ENCODE results near the gene CDC14C. TPM values are rescaled to one million over a fixed set of nuclear protein-coding genes. Genes with fewer than 3 reads are reported as not detected.

Gene CDC14C
- polyA plus RNA-seq, 1 donor (not counting 4 experiments of a cell fraction or from before 2014, with no cell fraction given) = not detected

DNA sequence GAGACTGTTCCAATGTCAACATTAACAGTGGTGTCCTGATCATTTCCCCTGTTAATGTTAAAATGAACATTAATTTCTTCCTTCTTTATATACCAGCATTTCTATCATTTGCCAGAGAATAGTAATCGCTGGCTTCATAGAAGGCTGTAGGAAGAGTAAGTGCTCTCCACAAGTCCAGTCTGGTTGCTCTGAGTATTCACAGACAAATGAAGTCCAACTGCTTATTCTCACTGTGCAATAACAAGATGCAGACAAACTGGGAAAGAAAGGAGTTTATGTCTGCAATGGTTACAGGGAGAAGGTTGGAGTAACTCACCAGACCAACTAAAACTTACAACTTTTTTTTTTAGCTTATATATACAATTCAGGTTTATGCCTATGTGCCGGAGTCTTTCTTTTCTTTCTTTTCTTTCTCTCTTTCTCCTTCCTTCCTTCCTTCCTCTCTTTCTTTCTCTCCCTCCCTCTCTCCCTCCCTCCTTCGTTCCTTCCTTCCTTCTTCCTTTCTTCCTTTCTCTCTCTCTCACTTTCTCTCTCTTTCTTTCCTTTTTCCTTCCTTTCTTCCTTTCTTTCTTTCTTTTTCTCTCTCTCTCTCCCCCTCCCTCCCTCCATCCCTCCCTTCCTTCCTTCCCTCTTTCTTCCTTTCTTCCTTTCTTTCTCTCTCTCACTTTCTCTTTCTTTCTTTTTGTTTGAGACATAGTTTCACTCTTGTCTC is 19.1 kb downstream of the CDC14C start:
- no peak for TF ChIP-seq EZH2 (IDR thresholded peaks at IDR 0.05; ENCODE audit: low read length)
- TF ChIP-seq, protein P1, sequence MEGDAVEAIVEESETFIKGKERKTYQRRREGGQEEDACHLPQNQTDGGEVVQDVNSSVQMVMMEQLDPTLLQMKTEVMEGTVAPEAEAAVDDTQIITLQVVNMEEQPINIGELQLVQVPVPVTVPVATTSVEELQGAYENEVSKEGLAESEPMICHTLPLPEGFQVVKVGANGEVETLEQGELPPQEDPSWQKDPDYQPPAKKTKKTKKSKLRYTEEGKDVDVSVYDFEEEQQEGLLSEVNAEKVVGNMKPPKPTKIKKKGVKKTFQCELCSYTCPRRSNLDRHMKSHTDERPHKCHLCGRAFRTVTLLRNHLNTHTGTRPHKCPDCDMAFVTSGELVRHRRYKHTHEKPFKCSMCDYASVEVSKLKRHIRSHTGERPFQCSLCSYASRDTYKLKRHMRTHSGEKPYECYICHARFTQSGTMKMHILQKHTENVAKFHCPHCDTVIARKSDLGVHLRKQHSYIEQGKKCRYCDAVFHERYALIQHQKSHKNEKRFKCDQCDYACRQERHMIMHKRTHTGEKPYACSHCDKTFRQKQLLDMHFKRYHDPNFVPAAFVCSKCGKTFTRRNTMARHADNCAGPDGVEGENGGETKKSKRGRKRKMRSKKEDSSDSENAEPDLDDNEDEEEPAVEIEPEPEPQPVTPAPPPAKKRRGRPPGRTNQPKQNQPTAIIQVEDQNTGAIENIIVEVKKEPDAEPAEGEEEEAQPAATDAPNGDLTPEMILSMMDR (optimal IDR thresholded peaks at IDR 0.05 in 1 of 3, IDR thresholded peaks at IDR 0.05 in 1 of 3, conservative IDR thresholded peaks at IDR 0.05 in 1 of 3; ENCODE audit: extremely low read depth in 1 of 3, insufficient read depth in 2 of 3, low read length in 3 of 3) = no peak
- no peaks in the 10 kb centered on the region for H3K9me1 ChIP-seq (ENCODE audit: control insufficient read depth, extremely low read depth, insufficient read depth, low read length)
- H3K27ac ChIP-seq (ENCODE audit: control insufficient read depth, insufficient read depth, low read length) = no peak overlapping the region
- H3K27me3 ChIP-seq (ENCODE audit: control insufficient read depth, extremely low read depth, insufficient read depth, low read length) = no peaks in the 10 kb centered on the region
- no peaks in the 10 kb centered on the region for H3K79me2 ChIP-seq (ENCODE audit: control insufficient read depth, insufficient read depth, low read length)
- no peaks in the 10 kb centered on the region for H4K20me1 ChIP-seq (ENCODE audit: control insufficient read depth, extremely low read depth, insufficient read depth, low read length)
- FAIRE-seq (no peak), DNase-seq (ENCODE audit: low read depth, low spot score) (no peak)
- H3K9ac ChIP-seq (ENCODE audit: control insufficient read depth, extremely low read depth, insufficient read depth, low read length) = no peak overlapping the region
- no peaks in the 10 kb centered on the region for H3K4me1 ChIP-seq (ENCODE audit: control insufficient read depth, extremely low read depth, insufficient read depth, low read length)
- no peaks in the 10 kb centered on the region for H3K36me3 ChIP-seq (ENCODE audit: control insufficient read depth in 2 of 2, extremely low read depth in 1 of 2, insufficient read depth in 2 of 2, low read length in 2 of 2)
- no peak overlapping the region for H3K4me2 ChIP-seq (ENCODE audit: control insufficient read depth, extremely low read depth, insufficient read depth, low read depth, low read length)
- no peaks in the 10 kb centered on the region for H3K9me3 ChIP-seq (ENCODE audit: control insufficient read depth, low read depth, low read length)
- dilution Hi-C loops (cut with MboI; ENCODE audit: extremely low pct_ligation_motif_present, low sequenced_read_pairs) = no loop called here
- H3K4me3 ChIP-seq (ENCODE audit: control insufficient read depth in 2 of 3, extremely low read depth in 1 of 3, insufficient read depth in 2 of 3, low read depth in 1 of 3, low read length in 3 of 3) = no peak overlapping the region
- H2AFZ ChIP-seq (ENCODE audit: control insufficient read depth, low read length) = no peak overlapping the region

DNA sequence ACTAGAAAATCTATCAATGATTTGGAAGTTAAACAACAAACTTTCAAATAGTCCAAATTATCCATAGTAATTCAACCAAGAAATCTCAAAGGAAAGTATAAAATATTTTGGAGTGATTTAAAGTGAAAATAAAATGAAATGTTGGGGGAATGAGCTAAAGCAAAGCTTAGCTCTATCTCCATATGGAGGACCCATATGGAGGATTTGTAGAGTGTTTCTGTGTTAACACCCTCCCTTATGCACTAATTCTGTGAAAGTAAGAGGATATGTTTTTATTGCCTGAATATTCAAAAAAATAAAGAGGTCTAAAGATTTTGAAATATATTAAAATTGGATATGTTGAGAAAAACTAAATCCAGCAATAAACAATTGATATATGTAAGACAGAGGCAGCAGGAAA is 31.6 kb downstream of the CDC14C start:
- no peak overlapping the region for H2AFZ ChIP-seq (ENCODE audit: control insufficient read depth, low read length)
- no peaks in the 10 kb centered on the region for H3K36me3 ChIP-seq (ENCODE audit: control insufficient read depth in 2 of 2, extremely low read depth in 1 of 2, insufficient read depth in 2 of 2, low read length in 2 of 2)
- dilution Hi-C loops (cut with MboI; ENCODE audit: extremely low pct_ligation_motif_present, low sequenced_read_pairs) = no loop called here
- no peak overlapping the region for H3K27ac ChIP-seq (ENCODE audit: control insufficient read depth, insufficient read depth, low read length)
- no peaks in the 10 kb centered on the region for H3K79me2 ChIP-seq (ENCODE audit: control insufficient read depth, insufficient read depth, low read length)
- TF ChIP-seq, protein P1 (optimal IDR thresholded peaks at IDR 0.05 in 1 of 3, IDR thresholded peaks at IDR 0.05 in 1 of 3, conservative IDR thresholded peaks at IDR 0.05 in 1 of 3; ENCODE audit: extremely low read depth in 1 of 3, insufficient read depth in 2 of 3, low read length in 3 of 3) = no peak
- TF ChIP-seq EZH2 (IDR thresholded peaks at IDR 0.05; ENCODE audit: low read length) = no peak
- H3K4me2 ChIP-seq (ENCODE audit: control insufficient read depth, extremely low read depth, insufficient read depth, low read depth, low read length) = no peak overlapping the region
- no peak overlapping the region for H3K4me3 ChIP-seq (ENCODE audit: control insufficient read depth in 2 of 3, extremely low read depth in 1 of 3, insufficient read depth in 2 of 3, low read depth in 1 of 3, low read length in 3 of 3)
- H3K9ac ChIP-seq (ENCODE audit: control insufficient read depth, extremely low read depth, insufficient read depth, low read length) = no peak overlapping the region
- H3K27me3 ChIP-seq (ENCODE audit: control insufficient read depth, extremely low read depth, insufficient read depth, low read length) = no peaks in the 10 kb centered on the region
- H4K20me1 ChIP-seq (ENCODE audit: control insufficient read depth, extremely low read depth, insufficient read depth, low read length) = no peaks in the 10 kb centered on the region
- FAIRE-seq = no peak
- H3K9me3 ChIP-seq (ENCODE audit: control insufficient read depth, low read depth, low read length) = no peaks in the 10 kb centered on the region
- no peak for DNase-seq (ENCODE audit: low read depth, low spot score)
- H3K4me1 ChIP-seq (ENCODE audit: control insufficient read depth, extremely low read depth, insufficient read depth, low read length) = no peaks in the 10 kb centered on the region
- no peaks in the 10 kb centered on the region for H3K9me1 ChIP-seq (ENCODE audit: control insufficient read depth, extremely low read depth, insufficient read depth, low read length)

Data from keratinocyte (primary cell).